ENCODE measurements around the gene ZFTA.
"Not testable (repeated sequence)": the region's sequence is repeated elsewhere in the genome, so short reads cannot be mapped to it uniquely, and the experiment has no call there.

The ZFTA gene

DNA sequence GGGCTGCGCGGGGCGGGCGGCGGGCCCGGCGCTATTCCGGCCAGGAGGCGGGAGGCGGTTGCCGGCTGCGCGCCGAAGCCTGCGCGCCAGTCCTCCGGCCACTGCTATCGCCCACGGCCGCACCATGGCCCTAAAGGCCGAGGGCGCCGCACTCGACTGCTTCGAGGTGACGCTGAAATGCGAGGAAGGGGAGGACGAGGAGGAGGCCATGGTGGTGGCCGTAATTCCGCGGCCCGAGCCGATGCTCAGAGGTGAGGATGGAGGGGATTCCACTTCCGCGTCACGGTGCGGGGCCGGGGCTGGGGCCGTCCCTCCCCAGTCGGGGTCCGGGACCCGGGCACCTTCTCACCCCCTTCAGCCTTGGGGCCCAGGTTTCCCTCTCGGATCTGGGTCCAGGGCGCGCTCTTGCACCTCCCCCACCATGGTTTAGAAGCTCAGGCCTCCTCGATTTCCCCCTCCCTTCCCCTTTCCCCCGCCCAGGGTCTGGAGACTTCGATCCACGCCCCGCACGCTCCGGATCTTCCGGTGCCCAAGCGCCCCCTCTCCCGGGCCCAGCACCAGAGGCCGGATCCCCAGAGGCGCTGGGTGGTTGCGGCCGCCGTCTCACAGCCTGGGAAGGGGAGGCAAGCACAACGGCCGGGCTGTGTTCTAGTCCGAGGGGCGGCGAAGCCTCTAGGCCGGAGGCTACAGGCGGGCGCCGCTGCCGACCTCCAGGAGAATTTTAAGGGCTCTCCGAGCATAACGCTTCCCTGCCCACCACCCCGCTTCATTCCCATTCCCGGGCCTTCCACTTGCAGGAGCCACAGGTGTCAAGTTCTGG lies 45.2 kb upstream of the ZFTA start:
- peak overlapping the region; percentile 86 for H3K4me3 ChIP-seq (ENCODE audit: low read depth, low read length)
- TF ChIP-seq MAX (IDR thresholded peaks at IDR 0.05; ENCODE audit: low read depth, low read length) (peak; percentile 66), POLR2A (IDR thresholded peaks at IDR 0.05; ENCODE audit: extremely low read depth, insufficient read length) (peak; percentile 21), CTCF (IDR thresholded peaks at IDR 0.05; ENCODE audit: low read depth, low read length) (no peak), MYC (IDR thresholded peaks at IDR 0.05; ENCODE audit: low read depth, low read length) (peak; percentile 30)
- peak; percentile 85 for DNase-seq (ENCODE audit: low read depth)

DNA sequence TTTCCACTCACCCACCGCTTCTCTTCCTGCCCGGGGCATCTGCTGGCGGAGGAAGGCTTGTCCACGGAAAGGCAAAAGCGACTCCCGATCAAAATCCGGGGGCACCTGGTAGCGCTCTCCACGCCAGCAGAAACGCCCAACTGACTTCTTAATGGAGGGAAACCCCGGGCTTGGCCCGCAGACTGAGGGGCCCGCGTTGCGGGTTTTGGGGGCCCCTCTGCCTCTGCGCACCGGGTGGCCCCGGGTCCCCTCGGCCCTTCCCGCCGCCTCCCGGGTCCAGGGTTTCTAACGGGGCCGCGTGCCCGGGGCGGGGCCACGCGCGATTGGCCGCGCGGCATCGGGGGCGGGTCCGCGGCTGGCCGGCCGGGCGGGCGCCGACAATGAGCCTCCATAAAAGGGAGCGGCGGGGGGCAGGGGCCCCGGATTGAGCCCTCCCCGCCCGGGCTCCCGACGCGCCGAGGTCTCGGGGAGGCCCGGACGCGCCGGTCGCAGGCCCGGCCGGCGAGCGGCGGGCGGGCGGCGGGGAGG lies 44.5 kb upstream of the ZFTA start, which contains the start of gene SPINDOC:
TSS of gene SPINDOC (plus strand) at position 422 of the 528 bp plus-strand sequence. CDS start 231 bp downstream, outside the sequence.
- peak; percentile 85 for DNase-seq (ENCODE audit: low read depth)
- no peak for TF ChIP-seq MYC (IDR thresholded peaks at IDR 0.05; ENCODE audit: low read depth, low read length)
- peak; percentile 42; the same call in 1 of the 2 replicates for TF ChIP-seq MAX (IDR thresholded peaks at IDR 0.05; ENCODE audit: low read depth, low read length)
- TF ChIP-seq CTCF (IDR thresholded peaks at IDR 0.05; ENCODE audit: low read depth, low read length): no peak
- TF ChIP-seq POLR2A (IDR thresholded peaks at IDR 0.05; ENCODE audit: extremely low read depth, insufficient read length): peak; percentile 56
- H3K4me3 ChIP-seq (ENCODE audit: low read depth, low read length): peak within 1 kb of the TSS; percentile 86

DNA sequence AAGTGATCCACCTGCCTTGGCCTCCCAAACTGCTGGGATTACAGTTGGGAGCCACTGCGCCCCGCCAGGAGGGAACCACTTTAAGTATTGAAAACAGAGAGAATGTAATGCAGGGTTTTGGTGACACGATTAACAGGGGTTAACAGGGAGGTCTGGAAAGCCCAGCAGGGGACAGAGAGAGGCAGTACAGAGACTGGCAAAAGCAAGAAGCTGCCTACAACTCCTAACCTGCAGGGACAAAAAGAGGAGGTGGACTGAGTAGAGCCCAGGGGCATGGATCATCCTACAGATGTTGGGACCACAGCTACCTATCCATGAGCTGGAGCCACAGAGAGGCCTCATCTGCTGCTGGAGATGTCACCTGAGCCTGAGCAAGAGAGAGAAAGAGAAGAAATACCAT lies 42.9 kb upstream of the ZFTA start:
- DNase-seq (ENCODE audit: low read depth): no peak
- TF ChIP-seq CTCF (IDR thresholded peaks at IDR 0.05; ENCODE audit: low read depth, low read length): no peak
- TF ChIP-seq MAX (IDR thresholded peaks at IDR 0.05; ENCODE audit: low read depth, low read length): no peak
- TF ChIP-seq MYC (IDR thresholded peaks at IDR 0.05; ENCODE audit: low read depth, low read length): no peak
- TF ChIP-seq POLR2A (IDR thresholded peaks at IDR 0.05; ENCODE audit: extremely low read depth, insufficient read length): no peak
- no peak overlapping the region for H3K4me3 ChIP-seq (ENCODE audit: low read depth, low read length)

DNA sequence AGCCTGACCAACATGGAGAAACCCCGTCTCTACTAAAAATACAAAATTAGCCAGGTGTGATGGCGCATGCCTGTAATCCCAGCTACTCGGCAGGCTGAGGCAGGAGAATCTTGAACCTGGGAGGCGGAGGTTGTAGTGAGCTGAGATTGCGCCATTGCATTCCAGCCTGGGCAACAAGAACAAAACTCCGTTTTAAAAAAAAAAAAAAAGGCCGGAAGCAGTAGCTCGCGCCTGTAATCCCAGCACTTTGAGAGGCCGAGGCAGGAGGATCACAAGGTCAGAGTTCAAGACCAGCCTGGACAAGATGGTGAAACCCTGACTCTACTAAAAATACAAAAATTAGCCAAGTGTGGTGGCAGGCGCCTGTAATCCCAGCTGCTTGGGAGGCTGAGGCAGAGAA lies 41.8 kb upstream of the ZFTA start:
- not testable (repeated sequence) for DNase-seq (ENCODE audit: low read depth); H3K4me3 ChIP-seq (ENCODE audit: low read depth, low read length)

GRCh38 chr11:63805844-63806415 lies 37.4 kb upstream of the ZFTA start:
- DNase-seq (ENCODE audit: low read depth): no peak
- no peak for TF ChIP-seq MAX (IDR thresholded peaks at IDR 0.05; ENCODE audit: low read depth, low read length)
- no peak for TF ChIP-seq CTCF (IDR thresholded peaks at IDR 0.05; ENCODE audit: low read depth, low read length)
- no peak for TF ChIP-seq MYC (IDR thresholded peaks at IDR 0.05; ENCODE audit: low read depth, low read length)
- no peak for TF ChIP-seq POLR2A (IDR thresholded peaks at IDR 0.05; ENCODE audit: extremely low read depth, insufficient read length)
- no peak overlapping the region for H3K4me3 ChIP-seq (ENCODE audit: low read depth, low read length)

DNA sequence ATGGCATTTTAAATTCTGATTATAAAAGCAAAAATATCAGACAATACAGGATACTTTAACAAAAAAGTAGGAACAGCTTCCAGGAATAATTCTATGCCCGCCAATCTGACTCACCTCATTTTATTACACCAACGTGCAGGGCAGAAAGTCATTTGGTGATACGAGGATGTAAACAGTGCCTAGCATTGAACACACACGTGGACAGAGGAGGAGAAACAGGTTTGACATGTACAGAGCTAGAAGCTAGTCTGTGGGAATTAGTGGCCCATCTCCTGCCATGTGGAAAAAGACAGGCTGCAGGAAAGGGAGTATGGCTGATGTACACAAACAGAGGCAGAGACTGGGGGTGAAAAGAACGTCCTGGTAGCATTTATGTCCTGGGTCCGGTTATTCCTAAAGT lies 35.7 kb upstream of the ZFTA start:
- H3K4me3 ChIP-seq (ENCODE audit: low read depth, low read length): no peak overlapping the region
- no peak for TF ChIP-seq CTCF (IDR thresholded peaks at IDR 0.05; ENCODE audit: low read depth, low read length)
- TF ChIP-seq POLR2A (IDR thresholded peaks at IDR 0.05; ENCODE audit: extremely low read depth, insufficient read length): no peak
- no peak for TF ChIP-seq MAX (IDR thresholded peaks at IDR 0.05; ENCODE audit: low read depth, low read length)
- no peak for TF ChIP-seq MYC (IDR thresholded peaks at IDR 0.05; ENCODE audit: low read depth, low read length)
- no peak for DNase-seq (ENCODE audit: low read depth)

All from NB4 (cell line).